Frontal cortex (tissue), 4 donors: Measurements from ENCODE around the gene PTPRN2. TPM values are rescaled to one million over a fixed set of nuclear protein-coding genes. Genes with fewer than 3 reads are reported as not detected.

ENCODE experiments used
- DNase-seq, 2 donors: peaks; one replicate each; pipeline ENCODE4 v3.0.0; 2012; ENCODE audit warnings: low spot score in 2 of 2
- FAIRE-seq: peaks from 2 replicates; lab custom pipeline; 2012; peaks lifted over from hg19 to GRCh38; lab: Jason Lieb, UNC
- total RNA-seq: library from RNA; depleted of rRNA; stranded (reverse); fragments of >200 nt; gene quantifications from one replicate; pipeline ENCODE4 v1.2.3, GENCODE V29; 2014
- donor health status: control.
- donor health status: control.
- donor health status: control.

The PTPRN2 gene
- total RNA-seq, 1 donor from 2014 or later = 52.2 TPM

DNA sequence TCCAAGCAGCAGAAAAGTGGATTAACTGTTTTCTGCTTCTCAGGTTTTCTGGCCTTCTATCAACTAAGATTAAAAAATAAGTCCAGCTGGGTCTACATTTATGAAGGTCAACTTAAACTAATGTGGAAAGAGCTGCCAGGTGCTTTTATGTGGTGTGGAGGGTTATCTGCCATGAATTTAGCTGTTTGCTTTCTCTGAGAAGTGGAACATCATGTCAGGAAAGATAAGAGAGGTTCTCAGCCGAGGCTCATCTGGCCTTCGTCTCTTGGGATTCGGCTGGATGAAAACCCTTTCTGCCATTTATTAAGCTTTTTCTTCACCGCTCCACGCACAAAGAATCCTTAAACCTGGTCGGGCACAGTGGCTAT, 5.5 kb downstream of the PTPRN2 start:
- DNase-seq = no peak
- FAIRE-seq = no peak

DNA sequence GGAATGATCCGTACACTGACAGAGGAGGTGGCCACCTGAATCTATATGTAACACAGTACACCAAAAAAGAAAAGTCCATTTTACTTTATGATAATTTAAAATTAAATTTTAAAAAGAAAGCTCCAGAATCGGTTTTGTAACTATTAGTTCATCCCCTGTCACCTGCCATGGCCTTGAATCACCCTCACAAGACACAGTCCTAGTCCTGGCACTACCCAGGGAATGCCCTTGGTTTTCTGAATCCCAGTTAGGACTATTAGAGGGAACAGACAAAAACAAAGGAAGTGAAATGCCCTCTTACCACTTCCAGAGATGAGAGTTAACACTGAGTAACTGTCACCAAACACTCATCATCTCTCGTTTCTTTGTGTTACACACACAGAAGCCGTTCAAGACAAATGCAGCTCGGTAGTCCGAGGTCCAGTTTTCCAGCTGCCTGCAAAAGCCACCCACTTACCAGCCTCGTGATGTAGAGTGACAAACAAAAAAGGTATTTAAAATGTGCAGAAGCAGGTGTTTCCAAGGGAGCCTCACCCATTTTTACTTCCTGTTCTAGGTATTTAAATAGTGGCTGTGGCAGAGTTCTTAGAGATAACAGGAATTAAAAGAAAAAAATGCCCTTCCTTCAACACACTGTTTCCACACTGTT, 6.1 kb downstream of the PTPRN2 start:
- no peak for FAIRE-seq
- no peak for DNase-seq

GRCh38 chr7:158579662-158580646, 7.7 kb downstream of the PTPRN2 start:
- FAIRE-seq = no peak
- no peak for DNase-seq

DNA sequence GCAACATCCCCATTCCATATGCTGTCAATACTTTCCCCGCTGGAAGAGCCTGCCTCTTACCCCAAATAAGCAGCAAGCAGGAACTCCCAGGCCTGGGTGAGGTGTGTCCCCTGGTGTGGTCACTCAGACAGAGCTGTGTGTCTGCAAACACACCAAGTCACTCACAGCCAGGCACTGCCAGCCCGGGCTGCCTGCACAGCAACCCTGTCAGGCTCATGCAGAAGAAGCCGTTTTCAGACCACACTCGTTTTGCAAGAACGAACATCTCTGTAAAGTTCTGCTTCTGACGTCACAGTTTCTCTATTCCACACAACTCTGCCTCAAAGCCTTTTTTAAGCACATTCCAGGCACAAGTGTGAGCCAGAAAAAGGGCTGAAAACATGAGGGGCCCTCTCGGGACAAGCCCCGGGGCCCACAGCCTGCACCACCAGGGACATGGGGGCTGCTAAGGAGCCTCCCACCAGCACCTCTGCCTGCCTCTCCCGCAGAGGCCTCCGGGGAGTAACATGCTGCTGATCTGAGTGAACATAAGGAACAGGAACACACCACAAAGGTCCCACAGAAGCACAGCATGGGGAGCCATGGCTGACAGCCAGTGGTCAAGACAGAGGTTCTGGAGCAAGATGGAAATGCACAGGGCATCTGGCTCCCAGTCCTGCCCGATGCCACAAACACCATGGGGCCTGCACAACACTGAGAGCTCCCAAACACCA, 11.4 kb downstream of the PTPRN2 start:
- FAIRE-seq (no peak), DNase-seq (no peak)

- FAIRE-seq (no peak), DNase-seq (no peak)
Observed at GRCh38 chr7:158574308-158575036, 13.2 kb downstream of the PTPRN2 start.

GRCh38 chr7:158573310-158573709, 14.3 kb downstream of the PTPRN2 start:
- DNase-seq = no peak
- no peak for FAIRE-seq

GRCh38 chr7:158572000-158572828, 15.4 kb downstream of the PTPRN2 start:
- FAIRE-seq (no peak), DNase-seq (no peak)

DNA sequence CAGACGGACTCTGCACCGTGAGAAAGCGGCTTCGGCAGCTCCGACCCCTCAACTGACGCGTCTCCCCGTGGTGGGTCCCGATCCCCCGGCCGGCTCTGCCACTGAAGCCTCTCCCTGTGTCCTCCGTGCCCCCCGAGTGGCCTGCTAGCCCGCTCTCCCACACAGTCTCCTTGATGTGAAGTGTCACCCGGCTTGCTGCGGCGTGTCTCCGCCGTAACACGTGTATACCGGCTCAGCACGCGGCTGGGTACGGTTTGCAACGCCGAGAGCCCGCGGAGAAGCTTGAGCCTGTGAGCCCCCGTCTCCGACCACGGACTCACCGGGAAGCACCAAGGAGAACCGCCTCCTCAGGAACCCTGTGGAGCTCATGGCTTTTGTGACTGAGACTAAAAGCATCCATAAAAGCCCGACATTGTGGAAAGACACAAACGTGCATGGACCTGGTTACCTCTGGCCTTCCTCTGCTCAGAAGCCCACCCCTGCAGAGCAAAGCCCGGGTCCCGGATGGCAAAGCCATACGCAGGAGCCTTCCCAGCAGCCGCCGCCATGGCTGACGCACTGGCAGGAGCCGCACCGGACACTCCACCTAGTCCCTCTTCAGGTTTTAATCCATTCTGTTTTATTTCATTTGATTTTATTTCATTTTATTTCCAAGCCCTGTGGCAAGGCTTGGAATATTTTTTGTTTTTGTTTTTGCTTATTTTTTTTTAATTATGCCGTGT, 17.0 kb downstream of the PTPRN2 start:
- FAIRE-seq = no peak

GRCh38 chr7:158569858-158570323, 17.7 kb downstream of the PTPRN2 start:
- no peak for FAIRE-seq
- DNase-seq = no peak

More for the DNA sequence above, 17.0 kb downstream of the PTPRN2 start:
- no peak for DNase-seq

GRCh38 chr7:158568974-158569857, 18.4 kb downstream of the PTPRN2 start:
- no peak for FAIRE-seq
- no peak for DNase-seq

DNA sequence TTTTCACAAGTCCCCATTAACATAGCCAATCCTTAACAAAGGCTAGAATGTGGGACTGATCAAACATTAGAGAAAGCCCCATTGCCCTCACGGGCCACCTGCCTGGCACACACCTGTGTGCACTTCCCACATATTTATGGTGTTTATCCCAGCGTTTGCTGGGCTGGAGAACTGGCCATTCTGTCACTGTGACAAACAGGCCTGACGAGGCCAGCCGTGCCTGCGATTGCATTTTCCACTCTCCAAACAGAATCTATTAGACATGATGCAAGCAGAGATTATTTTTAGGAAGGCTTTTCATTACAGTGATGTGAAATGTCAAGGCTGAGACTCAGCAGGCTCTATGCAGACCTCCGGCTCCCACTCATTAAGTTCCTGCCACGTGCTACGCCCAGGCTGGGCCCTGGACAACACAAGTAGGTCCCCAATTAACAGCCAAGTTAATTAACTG, 20.4 kb downstream of the PTPRN2 start:
- FAIRE-seq (no peak), DNase-seq (no peak)

DNA sequence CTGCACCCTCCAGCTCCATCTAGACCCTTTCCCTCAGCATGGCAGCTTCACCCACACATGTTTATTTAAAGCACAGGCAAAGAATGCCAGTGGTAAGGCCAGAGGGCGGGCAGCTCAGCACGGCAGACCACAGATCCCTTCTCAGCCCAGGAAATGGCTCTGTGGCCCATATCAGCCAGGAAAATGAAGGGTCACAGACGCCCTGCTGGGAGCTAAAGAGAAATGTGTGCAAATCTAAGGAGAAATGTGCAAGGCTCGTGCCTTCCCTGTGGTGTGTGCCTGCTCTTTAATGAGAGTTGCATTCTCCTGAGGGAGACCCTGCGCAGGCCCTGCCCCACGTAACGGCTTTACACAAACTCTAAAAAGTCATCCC, 23.0 kb downstream of the PTPRN2 start:
- DNase-seq (no peak), FAIRE-seq (no peak)

- FAIRE-seq (no peak), DNase-seq (no peak)
Observed at GRCh38 chr7:158563911-158564662, 23.5 kb downstream of the PTPRN2 start.

DNA sequence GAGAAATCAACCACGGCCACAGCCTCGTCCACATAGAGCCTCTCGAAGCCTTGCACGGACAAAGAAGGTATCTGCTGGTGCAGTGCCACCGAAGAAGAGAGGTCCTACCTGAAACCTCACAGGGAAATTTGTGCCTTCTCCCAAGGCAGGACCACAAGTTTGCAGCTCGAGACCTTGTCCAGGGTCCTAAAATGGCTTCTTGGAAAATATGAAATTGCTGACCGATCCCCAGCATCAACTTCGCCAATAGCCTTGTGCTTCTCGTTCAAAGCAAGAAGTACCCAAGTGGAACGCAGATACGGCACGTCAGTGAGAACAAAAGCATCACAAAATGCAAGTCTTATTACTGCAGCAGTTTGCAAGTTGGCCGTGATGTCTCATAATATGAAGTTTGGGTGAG, 24.6 kb downstream of the PTPRN2 start:
- no peak for DNase-seq
- FAIRE-seq = no peak

DNA sequence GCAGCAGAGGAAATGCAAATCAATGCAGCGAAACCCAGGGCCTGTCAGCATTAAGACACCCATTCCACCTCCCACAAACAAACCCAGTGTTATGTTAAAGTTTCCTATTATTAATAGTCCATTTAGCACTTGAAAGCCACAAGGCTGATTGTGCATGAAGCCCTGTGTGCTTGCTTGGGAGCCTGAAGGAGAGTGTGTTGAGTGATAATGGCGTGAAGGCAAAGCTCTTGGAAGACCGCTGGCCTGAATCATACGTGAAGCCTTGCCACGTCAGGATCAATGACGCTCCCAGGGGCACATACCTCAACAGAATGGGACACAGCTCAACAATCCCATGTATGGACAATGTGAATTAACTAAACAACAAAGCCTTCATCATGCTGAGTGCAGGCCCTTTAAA, 25.1 kb downstream of the PTPRN2 start:
- DNase-seq (no peak), FAIRE-seq (no peak)

GRCh38 chr7:158561659-158562058, 26.0 kb downstream of the PTPRN2 start:
- DNase-seq (no peak), FAIRE-seq (no peak)

DNA sequence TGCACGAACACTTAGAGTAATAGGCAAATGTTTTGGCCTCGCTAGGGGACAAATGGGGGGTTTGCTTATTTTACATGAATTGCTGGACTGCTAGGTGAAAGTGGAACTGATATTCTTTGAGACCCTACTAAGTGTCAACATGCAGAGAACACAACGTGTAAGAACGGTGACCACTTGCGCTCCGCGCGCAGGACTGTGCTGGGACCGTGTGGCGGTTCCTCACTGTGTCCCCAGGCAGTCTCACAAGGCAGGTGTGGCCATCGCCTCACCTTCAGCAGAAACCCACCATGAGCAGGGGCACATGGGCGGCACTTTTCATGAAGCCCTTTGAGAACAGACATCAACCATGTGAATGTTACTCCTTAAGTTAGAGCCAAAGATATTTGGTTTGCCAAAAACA, 27.2 kb downstream of the PTPRN2 start:
- FAIRE-seq (no peak), DNase-seq (no peak)
